ENCODE data around the gene HRH2.
"Not testable (repeated sequence)": the region's sequence is repeated elsewhere in the genome, so short reads cannot be mapped to it uniquely, and the experiment has no call there.

The HRH2 gene

DNA sequence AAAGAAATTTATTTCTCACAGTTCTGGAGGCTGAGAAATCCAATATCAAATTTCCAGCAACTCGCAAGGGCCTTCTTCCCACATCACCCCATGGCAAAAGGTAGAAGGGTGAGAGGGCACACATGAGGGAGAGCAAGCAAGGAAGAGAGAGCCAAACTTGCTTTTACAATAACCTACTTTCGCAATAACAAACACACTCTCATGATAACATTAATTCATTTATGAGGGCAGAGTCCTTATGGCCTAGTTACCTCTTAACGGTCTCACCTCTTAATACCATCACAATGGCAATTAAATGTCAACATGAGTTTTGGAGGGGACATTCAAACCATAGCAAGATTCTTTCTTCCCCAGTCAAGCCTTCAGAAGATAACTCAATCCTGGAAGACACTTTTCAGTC, 11.6 kb upstream of the HRH2 start:
- no peak for DNase-seq (ENCODE audit: low spot score)

DNA sequence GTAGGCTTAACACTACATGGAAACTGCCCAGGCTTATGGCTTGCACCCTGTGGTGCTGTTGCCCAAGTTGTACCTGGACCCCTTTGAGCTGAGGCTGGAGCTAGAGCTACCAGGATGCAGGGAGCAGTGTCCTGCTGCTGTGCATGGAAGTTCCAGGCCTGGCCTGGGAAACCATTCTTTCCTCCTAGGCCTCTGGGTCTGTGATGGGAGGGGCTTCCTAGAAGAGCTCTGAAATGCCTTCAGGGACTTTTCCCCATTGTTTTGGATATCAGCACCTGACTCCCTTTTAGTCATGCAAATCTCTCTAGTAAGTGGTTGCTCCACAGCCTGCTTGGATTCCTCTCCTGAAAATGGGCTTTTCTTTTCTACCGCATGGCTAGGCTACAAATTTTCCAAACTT, 7.9 kb upstream of the HRH2 start:
- DNase-seq (ENCODE audit: low spot score): no peak

DNA sequence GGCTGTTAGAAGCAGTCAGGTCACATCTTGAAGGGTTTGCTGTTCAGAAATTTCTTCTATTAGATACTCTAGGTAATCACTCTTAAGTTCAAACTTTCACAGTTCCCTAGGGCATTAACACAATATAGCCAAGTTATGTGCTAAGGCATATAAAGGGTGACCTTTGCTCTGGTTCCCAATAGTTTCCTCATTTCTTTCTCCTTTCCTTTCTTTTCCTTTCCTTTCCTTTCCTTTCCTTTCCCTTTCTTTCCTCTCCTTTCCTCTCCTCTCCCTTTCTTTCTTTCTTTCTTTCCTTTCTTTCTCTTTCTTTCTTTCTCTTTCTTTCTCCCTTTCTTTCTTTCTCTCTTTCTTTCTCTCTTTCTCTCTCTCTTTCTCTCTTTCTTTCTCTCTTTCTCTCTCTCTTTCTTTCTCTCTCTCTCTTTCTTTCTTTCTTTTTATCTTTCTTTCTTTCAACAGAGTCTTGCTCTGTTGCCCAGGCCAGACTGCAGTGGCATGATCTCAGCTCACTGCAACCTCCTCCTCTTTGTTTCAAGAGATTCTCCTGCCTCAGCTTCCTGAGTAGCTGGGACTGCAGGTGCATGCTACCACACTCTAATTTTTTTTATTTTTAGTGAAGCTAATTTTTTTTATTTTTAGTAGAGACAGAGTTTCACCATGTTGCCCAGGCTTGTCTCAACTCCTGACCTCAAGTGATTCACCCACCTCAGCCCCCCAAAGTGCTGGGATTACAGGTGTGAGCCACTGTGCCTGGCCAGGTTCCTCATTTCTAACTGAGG, 7.3 kb upstream of the HRH2 start:
- not testable (repeated sequence) for DNase-seq (ENCODE audit: low spot score)

DNA sequence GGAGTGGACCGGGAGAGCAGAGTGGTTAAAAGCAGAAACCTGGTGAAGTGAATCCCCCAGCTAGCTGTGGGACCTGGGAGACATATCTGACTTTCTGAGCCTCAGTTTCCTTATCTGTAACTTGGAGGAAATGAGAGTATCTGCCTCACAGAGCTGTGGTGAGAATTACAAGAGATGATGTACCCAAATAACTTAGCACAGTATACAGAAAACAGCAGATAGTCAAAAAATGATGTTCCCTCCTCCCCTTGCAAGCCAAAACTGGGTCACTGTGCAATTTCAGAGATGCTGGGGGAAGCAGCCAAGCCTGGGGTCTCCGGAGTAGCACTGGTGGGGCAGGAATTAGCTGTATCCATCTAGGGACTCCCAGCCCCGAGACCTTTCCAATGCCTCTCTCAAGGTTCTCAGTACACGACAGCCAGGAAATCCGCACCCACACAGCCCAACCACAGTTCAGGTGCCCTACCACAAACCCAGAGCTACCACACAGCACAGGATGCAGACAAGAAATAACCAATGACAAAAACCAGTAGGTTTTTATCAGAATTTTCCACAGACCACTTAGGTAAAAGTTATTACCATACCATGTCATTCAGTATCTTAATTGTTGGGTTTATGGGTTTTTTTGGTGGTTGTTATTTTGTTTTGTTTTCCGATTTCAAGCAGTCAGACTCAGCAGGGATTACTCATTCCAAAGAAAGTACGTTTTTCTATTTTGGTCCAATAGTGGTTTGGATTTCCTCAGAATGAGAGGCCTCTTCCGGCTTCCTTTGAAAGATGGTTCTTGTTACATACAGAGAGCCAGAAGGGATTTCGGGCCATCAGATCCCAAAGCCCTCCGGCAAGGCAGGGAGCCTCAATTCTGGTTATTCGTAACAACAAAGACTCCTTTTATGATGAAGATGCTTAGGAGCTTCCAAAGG, 4.9 kb upstream of the HRH2 start:
- DNase-seq (ENCODE audit: low spot score): no peak

DNA sequence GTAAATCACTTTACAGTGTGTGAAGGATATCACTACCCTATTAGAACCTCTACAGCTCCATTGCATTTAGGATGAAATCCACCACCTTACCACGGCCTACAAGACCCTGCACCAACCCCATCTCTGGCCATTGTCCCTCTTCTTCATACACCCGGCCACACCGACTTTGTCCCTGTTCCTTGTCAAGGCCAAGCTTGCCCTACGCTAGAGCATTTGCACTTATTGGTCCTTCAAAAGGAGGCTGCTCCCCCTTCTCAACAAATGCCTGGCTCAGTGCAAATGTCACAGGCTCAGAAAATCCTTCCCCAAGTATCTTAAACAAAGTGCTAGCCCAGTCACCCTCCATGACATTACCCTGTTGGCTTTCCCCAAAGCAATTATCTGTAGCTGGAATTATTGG, 4.1 kb upstream of the HRH2 start:
- DNase-seq (ENCODE audit: low spot score): no peak

DNA sequence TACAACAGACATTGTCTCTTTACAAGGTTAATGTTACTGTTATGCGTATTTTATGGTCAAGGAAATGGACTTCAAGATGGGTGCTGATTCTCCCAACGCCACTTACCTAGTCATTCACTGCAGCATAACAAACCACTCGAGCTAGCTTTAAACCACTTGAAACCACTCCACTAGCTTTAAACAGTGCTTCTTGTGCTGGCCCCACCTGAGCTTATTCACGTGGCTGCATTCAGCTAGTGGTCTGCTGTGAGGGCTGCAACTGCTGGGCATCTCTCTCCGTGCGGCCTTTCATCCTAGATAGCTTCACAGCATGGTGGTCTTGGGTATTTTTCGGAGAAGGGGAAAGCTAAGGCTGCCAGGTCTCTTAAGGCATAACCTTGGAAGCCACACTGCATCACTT, 3.5 kb upstream of the HRH2 start:
- DNase-seq (ENCODE audit: low spot score): no peak

DNA sequence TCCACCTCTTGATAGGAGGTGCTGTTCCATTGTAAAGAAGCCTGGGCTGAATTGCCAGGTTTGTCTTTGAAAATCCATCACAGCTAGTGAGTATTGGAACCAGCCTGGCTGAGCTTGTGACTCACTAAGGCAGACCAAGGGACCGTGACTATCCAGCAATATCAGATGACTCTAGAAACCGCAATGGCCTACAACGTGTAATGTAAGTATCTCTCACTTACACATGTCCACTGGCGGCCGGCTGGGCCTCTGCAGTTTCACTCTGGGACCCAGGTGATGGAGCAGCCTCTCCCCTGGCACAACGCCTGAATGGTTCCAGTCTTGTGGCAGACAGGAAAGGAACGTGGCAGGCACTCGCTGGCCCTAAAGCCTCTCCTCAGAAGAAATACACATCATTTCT, 3.1 kb upstream of the HRH2 start:
- DNase-seq (ENCODE audit: low spot score): peak; percentile 74

DNA sequence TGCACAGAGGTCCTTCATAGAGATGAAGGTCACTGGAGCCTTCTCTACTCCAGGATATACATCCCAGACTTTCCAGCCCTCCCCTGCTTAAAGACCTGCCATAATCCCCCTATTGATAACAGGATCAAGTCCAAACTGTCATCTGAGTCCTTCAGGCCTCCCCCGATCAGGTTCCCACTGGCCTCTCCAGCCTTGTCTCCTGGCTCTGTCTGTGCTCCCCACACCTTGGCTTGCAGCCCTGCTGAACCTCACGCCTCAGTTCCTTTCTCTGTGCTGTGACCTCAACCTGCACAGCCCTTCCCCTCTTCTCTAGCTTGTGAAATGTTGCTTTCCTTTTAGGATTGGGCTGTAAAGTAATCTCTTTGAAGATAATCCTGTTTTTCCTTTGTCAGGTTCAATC, 2.5 kb upstream of the HRH2 start:
- no peak for DNase-seq (ENCODE audit: low spot score)

DNA sequence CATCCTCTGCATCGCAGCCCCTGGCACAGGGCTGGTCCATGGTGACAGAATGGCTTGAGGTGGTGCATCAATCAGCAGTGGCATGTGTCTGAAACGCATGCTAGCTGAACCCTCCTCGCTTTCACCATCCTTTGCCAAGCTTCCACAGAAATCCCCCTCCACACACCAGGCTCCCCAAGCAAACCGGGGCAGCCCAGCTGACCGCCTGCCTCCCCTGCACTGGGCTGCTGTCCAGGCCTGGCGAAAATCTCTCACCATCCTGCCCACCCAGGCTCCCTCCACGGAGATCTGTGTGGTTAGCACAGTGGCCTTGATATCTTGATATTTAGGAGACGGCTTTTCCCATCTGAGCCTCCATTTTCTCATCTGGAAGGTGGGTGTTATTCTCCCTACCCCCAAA, 905 bp upstream of the HRH2 start:
- no peak for DNase-seq (ENCODE audit: low spot score)

DNA sequence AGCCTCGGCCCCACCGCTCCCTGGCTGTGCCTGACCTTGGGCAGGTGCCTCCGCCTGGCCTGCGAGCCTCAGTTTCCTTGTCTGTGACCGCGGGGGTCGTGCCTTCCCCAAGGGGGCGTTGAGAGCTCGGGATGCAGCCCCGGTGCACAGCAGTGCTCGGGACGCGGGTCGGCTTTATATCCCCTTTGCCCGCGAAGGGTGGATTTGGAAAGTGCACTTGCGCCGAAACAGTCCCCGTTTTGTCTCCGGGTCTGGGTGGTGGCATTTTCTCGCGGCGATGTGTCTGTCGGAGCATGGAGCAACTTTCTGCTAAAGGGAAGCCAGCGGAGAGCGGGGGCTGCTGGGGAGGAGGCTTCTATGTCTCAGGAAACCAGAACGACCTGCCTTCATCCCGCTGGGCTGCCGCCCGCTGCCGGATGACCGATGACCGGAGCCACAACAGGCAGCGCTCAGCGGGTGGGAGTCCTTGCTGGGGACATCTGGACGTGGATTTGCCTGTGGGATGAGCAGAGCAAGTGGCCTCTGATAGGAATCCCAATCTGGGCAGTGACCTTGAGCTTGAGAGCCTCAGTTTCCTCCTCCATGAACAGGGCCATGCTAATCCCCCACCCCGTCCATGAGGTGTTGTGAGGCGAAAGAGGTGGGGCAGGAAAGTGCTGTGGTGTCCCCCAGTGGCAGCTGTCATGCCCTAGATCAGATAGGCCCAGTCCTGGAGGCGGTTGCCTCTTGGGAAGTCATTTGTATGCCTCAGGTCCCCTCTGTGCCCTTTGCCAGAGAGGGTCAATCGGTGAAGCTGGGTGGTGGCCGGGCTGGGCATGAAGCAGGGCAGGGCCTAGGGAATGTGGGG, 651 bp downstream of the HRH2 start:
- no peak for DNase-seq (ENCODE audit: low spot score)

DNA sequence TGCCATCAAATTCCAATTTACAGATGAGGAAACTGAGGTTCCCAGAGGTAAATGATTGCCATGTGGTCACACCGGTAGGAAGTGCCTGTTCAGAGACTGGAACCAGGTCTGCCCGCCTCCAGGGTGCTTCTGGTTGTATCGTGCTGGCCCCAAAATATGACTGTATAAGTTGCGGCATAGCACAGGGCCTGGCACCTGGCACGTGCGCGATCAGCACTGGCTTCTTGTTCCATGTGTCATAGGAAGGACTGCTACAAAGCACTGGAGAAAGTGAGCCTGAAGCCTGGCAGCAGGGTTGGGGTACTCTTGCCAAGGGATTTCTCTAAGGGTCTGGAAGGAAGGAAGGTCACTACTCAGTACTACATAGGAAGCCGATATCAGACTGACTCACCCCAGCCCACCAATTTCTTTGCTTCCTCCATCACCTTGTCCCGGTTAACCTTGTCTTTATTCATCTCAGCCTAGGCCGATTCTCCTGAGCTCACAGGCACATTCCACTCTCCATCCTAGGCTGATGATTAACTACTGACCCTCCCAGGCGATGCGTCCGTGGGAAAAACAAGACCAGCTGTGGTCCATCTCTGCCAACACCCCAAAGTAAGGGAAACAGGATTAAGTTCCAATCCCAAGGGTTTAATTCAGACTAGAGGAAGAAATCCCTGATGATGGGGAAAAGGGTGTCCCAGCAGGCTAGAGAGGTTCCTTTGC, 1.8 kb downstream of the HRH2 start:
- peak; percentile 60 for DNase-seq (ENCODE audit: low spot score)

DNA sequence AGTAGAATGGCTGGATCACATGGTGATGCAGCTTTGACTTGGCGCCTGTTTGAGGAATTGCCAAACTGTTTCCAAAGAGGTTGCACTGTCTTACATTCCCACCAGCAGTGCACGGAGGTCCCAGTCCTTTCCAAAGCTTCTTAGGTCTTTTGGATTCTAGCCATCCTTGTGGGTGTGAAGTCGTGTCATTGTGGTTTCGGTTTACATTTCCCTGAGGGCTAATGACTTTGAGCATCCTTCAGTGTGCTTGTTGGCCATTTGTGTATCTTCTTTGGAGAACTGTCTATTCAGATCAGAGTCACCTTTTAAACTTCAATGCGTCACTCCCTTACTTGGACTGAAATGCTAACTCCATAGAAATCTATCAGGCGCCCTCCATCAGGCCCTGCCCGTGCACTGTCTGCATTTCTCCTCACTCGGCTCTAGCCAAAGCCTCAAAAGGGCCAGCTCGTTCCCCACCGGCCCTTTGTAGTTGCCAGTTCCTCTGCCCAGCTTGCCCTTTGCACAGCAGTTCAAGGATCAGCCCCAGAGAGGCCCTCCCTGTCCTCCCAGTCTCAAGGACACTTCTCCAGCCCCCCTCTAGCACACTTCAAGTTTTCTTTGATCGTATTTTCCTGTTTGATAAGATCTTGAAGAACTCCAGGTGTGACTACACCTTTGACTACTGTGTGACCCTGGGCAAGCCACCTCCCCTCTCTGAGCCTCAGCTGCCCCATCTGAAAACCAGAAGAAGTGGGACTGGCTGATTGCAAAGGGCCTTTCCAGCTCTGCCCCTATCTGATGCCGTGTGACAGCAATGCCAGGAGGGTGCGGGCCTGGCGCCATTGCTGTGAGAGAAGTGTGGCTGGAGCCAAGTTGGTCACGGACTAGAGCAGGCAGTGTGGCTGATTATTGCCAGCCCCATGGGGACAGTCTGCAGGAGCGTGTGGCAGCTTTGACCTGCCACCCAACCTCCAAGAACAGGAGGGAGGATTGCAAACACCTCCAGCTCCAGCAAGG, 5.6 kb downstream of the HRH2 start:
- no peak for DNase-seq (ENCODE audit: low spot score)

DNA sequence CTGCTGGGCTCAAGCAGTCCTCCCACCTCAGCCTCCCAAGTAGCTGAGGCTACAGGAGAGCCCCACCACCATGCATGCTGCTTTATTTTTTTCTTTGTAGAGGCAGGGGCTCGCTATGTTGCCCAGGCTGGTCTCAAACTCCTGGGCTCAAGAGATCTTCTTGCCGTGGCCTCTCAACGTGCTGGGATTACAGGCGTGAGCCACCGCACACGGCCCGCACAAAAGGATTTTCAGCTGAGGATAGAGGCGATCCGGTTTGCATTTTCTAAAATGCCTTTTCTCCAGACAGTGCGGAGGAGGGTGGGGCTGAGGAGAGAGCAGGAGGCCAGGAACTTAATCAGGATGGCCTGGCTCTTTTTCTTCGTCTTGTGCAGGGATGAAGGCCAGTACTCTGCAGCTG, 6.9 kb downstream of the HRH2 start:
- DNase-seq (ENCODE audit: low spot score): no peak

DNA sequence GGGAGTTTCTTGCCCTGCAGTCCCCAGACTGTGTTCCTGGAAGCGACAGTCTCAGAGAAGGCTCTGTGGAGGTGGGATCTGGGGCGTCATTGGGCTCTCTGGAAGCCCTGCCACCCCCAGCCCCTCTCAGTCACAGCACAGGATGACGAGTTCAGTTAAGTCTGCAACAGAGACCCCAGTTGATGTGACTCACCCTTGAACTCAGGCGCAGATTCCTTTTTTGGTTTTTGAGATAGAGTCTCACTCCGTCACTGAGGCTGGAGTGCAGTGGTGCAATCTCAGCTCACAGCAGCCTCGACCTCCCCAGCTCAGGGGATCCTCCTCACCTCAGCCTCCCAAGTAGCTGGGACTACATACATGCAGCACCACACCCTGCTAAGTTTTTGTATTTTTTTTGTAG, 8.3 kb downstream of the HRH2 start:
- no peak for DNase-seq (ENCODE audit: low spot score)

DNA sequence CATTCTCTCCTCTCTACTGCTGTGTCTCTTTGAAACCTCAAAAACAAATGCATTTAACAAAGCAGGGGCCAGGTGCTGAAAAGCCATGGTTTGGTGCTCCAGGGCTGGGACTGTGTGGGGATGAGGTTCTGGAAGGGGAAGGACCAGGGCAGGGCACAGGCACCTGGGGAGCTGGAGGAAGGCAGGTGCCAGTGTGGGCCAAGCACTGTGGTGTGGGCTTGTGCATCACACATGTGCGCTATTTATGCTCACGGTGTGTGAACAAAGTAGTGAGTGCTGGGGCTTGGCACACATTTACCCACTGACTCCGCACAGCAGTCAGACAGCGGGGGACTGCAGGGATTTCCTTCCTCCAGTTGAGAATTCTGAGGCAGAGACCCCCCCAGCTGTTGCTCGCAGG, 10.1 kb downstream of the HRH2 start:
- DNase-seq (ENCODE audit: low spot score): no peak

DNA sequence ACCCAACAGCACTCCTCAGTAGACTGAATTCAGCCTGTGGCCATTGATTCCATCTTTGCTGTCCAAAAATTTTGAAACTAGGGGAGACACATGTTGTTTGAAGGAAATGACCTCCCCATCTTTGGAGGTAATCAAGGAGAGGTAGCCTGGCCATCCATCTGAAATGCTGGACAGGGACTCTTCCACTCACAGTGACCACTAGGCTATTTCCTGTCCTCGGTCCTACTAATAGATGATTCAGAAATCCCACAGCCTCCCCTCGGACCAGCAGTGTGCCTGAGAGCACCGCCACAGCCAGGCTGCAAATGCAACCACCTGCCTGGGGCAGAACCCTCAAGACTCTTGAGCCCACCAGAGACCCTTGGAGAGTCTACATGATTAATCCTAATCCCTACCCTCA, 12.5 kb downstream of the HRH2 start:
- DNase-seq (ENCODE audit: low spot score): no peak

DNA sequence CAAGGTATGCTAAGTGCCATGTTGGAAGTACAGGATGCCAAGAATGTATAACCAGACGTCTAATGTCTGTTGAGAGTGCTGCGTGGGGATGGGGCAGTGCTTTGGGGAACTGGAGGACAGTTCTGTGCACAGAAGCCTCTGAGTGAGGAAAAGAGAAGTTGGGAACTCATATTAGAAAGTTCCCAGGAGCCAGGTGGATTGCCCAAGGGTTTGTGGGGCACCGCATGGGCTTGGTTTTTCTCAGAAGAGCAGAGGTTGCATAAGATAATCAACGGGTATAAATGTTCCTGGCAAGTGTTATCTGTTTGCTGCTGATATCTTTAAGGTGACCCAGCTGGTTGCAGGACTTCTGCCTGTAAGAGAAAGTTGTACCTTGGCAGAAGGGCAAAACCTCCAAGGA, 13.1 kb downstream of the HRH2 start:
- DNase-seq (ENCODE audit: low spot score): no peak

DNA sequence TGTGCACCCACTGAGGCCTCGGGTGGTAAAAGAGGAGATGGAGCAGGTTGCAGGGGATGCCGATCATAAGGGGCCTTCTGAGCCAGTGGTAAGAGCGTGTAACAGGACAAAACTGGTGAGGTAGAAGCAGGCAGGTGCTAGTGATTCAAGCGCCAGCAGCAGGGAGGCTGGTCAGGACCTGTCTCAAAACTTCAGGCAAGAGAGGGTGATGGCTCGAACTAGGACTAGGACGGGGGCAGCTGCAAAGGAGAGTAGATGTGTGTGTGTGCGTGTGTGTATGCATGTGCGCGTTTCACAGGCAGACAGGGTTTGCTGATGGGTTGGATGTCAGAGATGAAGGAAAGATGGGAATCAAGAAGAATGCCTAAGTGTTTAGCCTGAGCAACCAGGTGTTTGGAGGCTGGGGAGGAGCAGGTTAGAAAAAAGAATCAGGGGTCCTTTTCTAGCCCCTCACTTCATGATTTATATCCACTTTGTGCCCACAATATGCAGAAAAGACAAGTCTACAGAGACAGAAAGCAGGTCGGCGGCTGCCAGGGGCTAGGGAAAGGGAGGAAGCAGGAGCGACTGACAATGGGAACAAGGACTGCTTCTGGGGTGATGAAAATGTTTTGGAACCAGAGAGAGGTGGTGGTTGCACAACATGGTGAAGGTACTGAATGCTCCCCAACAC, 15.2 kb downstream of the HRH2 start:
- DNase-seq (ENCODE audit: low spot score): no peak

DNA sequence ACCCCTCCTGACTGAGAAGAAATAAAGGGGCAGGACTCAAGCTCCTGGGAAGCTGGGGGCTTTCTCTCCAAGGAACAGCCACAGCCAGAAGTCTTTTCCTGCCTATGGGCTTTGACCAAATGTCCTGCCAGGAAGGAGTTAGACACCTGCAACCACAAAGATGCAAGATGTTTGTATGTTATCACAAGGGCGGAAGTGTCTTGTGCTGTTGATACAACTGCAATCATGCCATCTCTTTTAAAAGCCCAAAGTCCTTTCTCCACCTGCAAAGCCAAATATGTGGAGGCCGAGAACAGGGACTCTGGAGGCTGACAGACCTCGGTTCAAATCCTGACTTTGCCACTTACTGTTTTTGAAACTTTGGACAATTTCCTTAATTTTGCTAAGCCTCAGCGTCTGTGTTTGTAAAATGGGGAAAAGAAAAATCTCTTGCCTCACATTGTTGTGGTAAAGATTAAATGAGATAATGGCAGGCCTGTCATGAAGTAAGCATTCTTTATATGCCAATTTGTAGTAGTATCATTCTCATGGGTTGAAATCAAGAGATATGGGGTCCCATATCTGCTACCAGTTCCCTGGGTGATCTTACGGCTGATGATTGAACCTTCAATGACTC, 17.0 kb downstream of the HRH2 start:
- no peak for DNase-seq (ENCODE audit: low spot score)

DNA sequence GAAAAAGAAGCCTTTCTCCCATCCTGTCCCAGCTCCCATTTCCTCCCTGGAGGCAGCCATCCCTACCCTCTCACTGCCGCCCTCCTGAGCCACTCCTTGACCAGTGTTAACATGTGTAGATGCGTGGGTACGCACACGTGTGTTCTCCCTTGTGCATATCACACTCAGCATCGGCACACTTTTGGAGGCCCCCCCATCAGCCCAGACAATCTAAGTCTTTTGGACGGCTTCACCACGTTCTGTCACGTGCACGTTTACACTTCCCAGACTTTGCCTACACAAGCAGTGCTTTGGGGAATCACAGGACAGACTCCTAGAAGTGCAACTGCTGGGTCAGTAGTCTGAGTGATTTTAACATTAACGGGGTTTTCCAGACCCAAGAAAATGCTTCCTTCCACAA, 18.0 kb downstream of the HRH2 start:
- DNase-seq (ENCODE audit: low spot score): no peak
